Measurements from ENCODE around the gene OR6N2.

The OR6N2 gene

GRCh38 chr1:158819461-158820443 lies 38.7 kb upstream of the OR6N2 start:
- peak; percentile 89 for DNase-seq
- Histone ChIP-seq H3K27me3 (replicated peaks; ENCODE audit: insufficient read depth, low read length) (no peaks in the 10 kb centered on the region), H4K20me1 (ENCODE audit: insufficient read depth, low read length) (no peaks in the 10 kb centered on the region), H3K4me2 (ENCODE audit: low read depth, low read length) (peak overlapping the region; percentile 39), H3K27ac (ENCODE audit: low read length) (peak overlapping the region; percentile 64), H3K9me2 (replicated peaks; ENCODE audit: insufficient read depth, low read length) (no peaks in the 10 kb centered on the region), H2AFZ (ENCODE audit: low read length) (peak overlapping the region; percentile 27), H3K4me3 (ENCODE audit: low read length) (0 out of 2 replicates have a peak overlapping the region, but pooled peaks have one; percentile 0), H3K79me2 (ENCODE audit: low read length) (no peaks in the 10 kb centered on the region), H3K4me1 (ENCODE audit: low read length) (peaks cover 26% of the 10 kb centered on the region), H3K9me3 (replicated peaks; ENCODE audit: insufficient read depth, low read length) (no peaks in the 10 kb centered on the region), H3K9ac (ENCODE audit: low read length) (peak overlapping the region; percentile 3; the same call in 1 of the 2 replicates), H3F3A (ENCODE audit: insufficient read depth, low read length) (peaks cover 6% of the 10 kb centered on the region; the same call in 1 of the 2 replicates), H3K36me3 (replicated peaks; ENCODE audit: insufficient read depth, low read length) (no peaks in the 10 kb centered on the region)
- no peak for TF ChIP-seq EZH2 (optimal IDR thresholded peaks at IDR 0.05; ENCODE audit: low read depth, low read length)
- no peak for TF ChIP-seq EZH2phosphoT487 (IDR thresholded peaks at IDR 0.05; ENCODE audit: low read length)

GRCh38 chr1:158818975-158819431 lies 38.0 kb upstream of the OR6N2 start:
- no peak for TF ChIP-seq EZH2 (optimal IDR thresholded peaks at IDR 0.05; ENCODE audit: low read depth, low read length)
- TF ChIP-seq, protein P1, sequence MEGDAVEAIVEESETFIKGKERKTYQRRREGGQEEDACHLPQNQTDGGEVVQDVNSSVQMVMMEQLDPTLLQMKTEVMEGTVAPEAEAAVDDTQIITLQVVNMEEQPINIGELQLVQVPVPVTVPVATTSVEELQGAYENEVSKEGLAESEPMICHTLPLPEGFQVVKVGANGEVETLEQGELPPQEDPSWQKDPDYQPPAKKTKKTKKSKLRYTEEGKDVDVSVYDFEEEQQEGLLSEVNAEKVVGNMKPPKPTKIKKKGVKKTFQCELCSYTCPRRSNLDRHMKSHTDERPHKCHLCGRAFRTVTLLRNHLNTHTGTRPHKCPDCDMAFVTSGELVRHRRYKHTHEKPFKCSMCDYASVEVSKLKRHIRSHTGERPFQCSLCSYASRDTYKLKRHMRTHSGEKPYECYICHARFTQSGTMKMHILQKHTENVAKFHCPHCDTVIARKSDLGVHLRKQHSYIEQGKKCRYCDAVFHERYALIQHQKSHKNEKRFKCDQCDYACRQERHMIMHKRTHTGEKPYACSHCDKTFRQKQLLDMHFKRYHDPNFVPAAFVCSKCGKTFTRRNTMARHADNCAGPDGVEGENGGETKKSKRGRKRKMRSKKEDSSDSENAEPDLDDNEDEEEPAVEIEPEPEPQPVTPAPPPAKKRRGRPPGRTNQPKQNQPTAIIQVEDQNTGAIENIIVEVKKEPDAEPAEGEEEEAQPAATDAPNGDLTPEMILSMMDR (IDR thresholded peaks at IDR 0.05; ENCODE audit: low read length) = no peak
- TF ChIP-seq EZH2phosphoT487 (IDR thresholded peaks at IDR 0.05; ENCODE audit: low read length) = no peak
- Histone ChIP-seq H3K4me2 (ENCODE audit: low read depth, low read length) (peak overlapping the region; percentile 39), H3K9ac (ENCODE audit: low read length) (peak overlapping the region; percentile 3; the same call in 1 of the 2 replicates), H3K9me3 (replicated peaks; ENCODE audit: insufficient read depth, low read length) (no peaks in the 10 kb centered on the region), H3K9me2 (replicated peaks; ENCODE audit: insufficient read depth, low read length) (no peaks in the 10 kb centered on the region), H3K27me3 (replicated peaks; ENCODE audit: insufficient read depth, low read length) (no peaks in the 10 kb centered on the region), H3K79me2 (ENCODE audit: low read length) (no peaks in the 10 kb centered on the region), H3F3A (ENCODE audit: insufficient read depth, low read length) (peaks cover 6% of the 10 kb centered on the region; the same call in 1 of the 2 replicates), H3K4me1 (ENCODE audit: low read length) (peaks cover 26% of the 10 kb centered on the region), H3K4me3 (ENCODE audit: low read length) (0 out of 2 replicates have a peak overlapping the region, but pooled peaks have one; percentile 0), H4K20me1 (ENCODE audit: insufficient read depth, low read length) (no peaks in the 10 kb centered on the region), H3K27ac (ENCODE audit: low read length) (peak overlapping the region; percentile 64), H2AFZ (ENCODE audit: low read length) (peak overlapping the region; percentile 27), H3K36me3 (replicated peaks; ENCODE audit: insufficient read depth, low read length) (no peaks in the 10 kb centered on the region)
- peak; percentile 22 for DNase-seq

DNA sequence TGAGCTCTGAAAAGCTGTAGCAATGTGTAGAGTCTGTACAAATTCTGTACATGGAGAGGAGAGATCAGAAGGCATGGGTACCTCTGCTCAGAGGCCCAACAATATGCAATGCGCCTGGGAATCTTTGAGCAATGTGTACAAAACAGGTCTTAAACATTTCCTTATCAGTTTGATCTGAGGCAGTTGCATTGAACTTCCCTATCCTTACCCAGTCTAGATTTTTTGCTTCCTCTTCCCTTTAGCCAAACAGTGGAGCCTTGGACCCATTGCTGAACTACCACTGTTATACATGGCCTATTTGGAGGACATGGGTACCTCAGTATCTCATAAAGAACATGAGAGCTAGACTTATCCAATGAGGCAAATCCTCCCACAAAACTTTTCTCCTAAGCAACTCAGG lies 37.6 kb upstream of the OR6N2 start:
- Histone ChIP-seq H3K36me3 (replicated peaks; ENCODE audit: insufficient read depth, low read length) (no peaks in the 10 kb centered on the region), H3K9me2 (replicated peaks; ENCODE audit: insufficient read depth, low read length) (no peaks in the 10 kb centered on the region), H3K79me2 (ENCODE audit: low read length) (no peaks in the 10 kb centered on the region), H3K27ac (ENCODE audit: low read length) (peak overlapping the region; percentile 64; the same call in 1 of the 2 replicates), H3K4me1 (ENCODE audit: low read length) (peaks cover 26% of the 10 kb centered on the region), H3F3A (ENCODE audit: insufficient read depth, low read length) (peaks cover 6% of the 10 kb centered on the region; the same call in 1 of the 2 replicates), H3K27me3 (replicated peaks; ENCODE audit: insufficient read depth, low read length) (no peaks in the 10 kb centered on the region), H3K4me3 (ENCODE audit: low read length) (no peak overlapping the region), H2AFZ (ENCODE audit: low read length) (peak overlapping the region; percentile 27), H3K9ac (ENCODE audit: low read length) (no peak overlapping the region), H4K20me1 (ENCODE audit: insufficient read depth, low read length) (no peaks in the 10 kb centered on the region), H3K9me3 (replicated peaks; ENCODE audit: insufficient read depth, low read length) (no peaks in the 10 kb centered on the region), H3K4me2 (ENCODE audit: low read depth, low read length) (0 out of 2 replicates have a peak overlapping the region, but pooled peaks have one; percentile 39)
- no peak for DNase-seq
- no peak for TF ChIP-seq EZH2 (optimal IDR thresholded peaks at IDR 0.05; ENCODE audit: low read depth, low read length)

DNA sequence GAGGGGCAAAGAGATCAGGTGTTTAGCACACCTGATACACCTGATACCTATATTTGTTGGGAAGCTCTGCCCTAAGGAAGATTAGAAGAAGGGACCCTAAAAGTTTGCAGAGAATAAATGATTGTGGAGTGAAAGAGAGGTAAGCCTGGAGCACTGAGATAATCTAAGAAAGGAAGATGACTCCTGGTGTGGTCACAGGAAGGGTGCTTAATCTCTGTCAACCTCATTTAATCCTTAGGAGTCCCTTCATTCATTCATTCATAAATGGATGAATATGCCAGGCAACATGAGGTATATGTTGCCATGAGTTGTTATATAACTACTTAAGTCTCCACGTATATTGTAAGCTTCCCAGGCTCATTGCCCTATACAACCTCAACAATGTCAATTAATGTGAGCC lies 34.0 kb upstream of the OR6N2 start:
- H3K79me2 ChIP-seq (ENCODE audit: low read length) = no peaks in the 10 kb centered on the region
- no peaks in the 10 kb centered on the region for H3K9me3 ChIP-seq (replicated peaks; ENCODE audit: insufficient read depth, low read length)
- H3K9me2 ChIP-seq (replicated peaks; ENCODE audit: insufficient read depth, low read length) = no peaks in the 10 kb centered on the region
- H3K4me3 ChIP-seq (ENCODE audit: low read length) = no peak overlapping the region
- no peaks in the 10 kb centered on the region for H4K20me1 ChIP-seq (ENCODE audit: insufficient read depth, low read length)
- no peak overlapping the region for H2AFZ ChIP-seq (ENCODE audit: low read length)
- H3K4me2 ChIP-seq (ENCODE audit: low read depth, low read length) = no peak overlapping the region
- H3K36me3 ChIP-seq (replicated peaks; ENCODE audit: insufficient read depth, low read length) = no peaks in the 10 kb centered on the region
- H3F3A ChIP-seq (ENCODE audit: insufficient read depth, low read length) = peaks cover 6% of the 10 kb centered on the region; the same call in 1 of the 2 replicates
- H3K9ac ChIP-seq (ENCODE audit: low read length) = no peak overlapping the region
- no peak for TF ChIP-seq EZH2phosphoT487 (IDR thresholded peaks at IDR 0.05; ENCODE audit: low read length)
- TF ChIP-seq EZH2 (optimal IDR thresholded peaks at IDR 0.05; ENCODE audit: low read depth, low read length) = no peak
- TF ChIP-seq, protein P1 (IDR thresholded peaks at IDR 0.05; ENCODE audit: low read length) = no peak
- no peak overlapping the region for H3K27ac ChIP-seq (ENCODE audit: low read length)
- DNase-seq = no peak
- peaks cover 22% of the 10 kb centered on the region for H3K4me1 ChIP-seq (ENCODE audit: low read length)
- no peaks in the 10 kb centered on the region for H3K27me3 ChIP-seq (replicated peaks; ENCODE audit: insufficient read depth, low read length)
